ENCODE measurements around the gene CCT6B.
"Not testable (repeated sequence)": the region's sequence is repeated elsewhere in the genome, so short reads cannot be mapped to it uniquely, and the experiment has no call there.

The CCT6B gene, protein sequence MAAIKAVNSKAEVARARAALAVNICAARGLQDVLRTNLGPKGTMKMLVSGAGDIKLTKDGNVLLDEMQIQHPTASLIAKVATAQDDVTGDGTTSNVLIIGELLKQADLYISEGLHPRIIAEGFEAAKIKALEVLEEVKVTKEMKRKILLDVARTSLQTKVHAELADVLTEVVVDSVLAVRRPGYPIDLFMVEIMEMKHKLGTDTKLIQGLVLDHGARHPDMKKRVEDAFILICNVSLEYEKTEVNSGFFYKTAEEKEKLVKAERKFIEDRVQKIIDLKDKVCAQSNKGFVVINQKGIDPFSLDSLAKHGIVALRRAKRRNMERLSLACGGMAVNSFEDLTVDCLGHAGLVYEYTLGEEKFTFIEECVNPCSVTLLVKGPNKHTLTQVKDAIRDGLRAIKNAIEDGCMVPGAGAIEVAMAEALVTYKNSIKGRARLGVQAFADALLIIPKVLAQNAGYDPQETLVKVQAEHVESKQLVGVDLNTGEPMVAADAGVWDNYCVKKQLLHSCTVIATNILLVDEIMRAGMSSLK

DNA sequence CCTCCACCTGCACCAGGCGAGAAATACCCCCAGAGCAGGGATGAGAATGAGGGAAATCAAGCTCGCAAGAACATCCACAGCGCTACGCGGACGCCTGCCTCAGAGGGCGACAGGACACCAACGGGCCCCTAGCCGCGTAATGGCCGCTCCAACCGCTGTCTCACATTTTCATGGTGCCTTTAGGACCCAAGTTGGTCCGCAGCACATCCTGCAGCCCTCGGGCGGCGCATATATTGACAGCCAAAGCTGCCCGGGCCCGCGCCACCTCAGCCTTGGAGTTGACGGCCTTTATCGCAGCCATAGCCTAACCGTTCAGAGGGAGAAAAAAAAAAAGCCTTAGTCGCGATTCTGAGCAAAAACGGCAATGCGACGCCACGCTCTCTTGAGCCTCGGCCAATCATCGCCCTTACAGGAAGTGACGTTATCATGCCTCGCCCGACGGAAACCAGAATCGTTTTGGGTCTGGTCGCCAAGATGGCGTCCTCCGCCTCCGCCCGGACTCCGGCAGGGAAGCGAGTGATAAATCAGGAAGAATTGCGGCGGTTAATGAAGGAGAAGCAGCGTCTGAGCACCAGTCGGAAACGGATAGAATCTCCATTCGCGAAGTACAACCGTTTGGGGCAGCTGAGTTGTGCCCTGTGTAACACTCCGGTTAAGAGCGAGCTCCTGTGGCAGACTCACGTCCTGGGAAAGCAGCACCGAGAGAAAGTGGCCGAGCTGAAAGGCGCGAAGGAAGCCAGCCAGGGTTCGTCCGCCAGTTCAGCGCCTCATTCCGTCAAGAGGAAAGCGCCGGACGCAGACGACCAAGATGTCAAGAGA is at the start of gene CCT6B, which contains the start of gene ZNF830:
TSS of gene CCT6B (minus strand) at position 368 of the 819 bp plus-strand sequence. CDS start at position 301, 67 bp downstream.
TSS of gene ZNF830 (plus strand) at position 448 of the 819 bp plus-strand sequence. CDS start at position 475, 27 bp downstream.
- peak; percentile 74 for DNase-seq

DNA sequence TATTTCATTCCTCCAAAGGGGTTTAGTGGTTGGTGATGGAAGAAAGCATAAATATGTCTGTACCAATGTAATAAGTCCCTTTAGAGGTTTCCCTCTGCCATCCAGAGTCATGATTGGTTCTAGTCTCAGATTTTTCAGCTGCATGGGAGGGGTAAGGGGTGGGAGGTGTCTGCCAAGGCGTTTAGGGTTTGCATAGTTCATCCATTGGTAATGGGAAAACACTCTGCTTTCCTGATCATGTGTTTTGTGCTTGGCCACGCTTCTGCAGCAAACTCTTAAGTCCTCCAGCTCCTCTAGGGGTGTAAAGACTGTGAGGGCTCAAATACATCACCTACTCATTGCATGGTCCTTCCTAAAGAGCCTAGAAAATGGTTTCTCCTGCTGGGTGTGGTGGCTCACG is 48.8 kb upstream of the CCT6B start:
- DNase-seq = no peak

DNA sequence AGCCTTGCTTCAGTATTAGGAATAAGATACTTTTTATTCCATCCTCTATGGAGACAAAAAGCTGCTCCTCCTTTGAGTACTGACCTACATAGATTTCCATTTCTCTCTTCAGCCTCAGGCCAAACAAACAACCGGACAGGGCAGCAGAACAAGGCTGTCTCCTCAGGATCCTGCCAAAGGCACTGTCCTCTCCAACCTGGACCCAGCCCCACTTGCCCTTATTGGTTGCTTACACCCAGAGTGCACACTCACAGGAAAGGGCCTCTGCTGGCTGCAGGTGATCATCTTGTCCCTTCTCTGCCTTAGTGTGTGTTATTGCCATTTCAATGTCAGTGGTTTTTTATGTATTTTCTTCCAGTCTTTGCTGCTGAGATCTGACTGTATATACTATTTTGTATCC is 45.7 kb upstream of the CCT6B start:
- no peak for DNase-seq

DNA sequence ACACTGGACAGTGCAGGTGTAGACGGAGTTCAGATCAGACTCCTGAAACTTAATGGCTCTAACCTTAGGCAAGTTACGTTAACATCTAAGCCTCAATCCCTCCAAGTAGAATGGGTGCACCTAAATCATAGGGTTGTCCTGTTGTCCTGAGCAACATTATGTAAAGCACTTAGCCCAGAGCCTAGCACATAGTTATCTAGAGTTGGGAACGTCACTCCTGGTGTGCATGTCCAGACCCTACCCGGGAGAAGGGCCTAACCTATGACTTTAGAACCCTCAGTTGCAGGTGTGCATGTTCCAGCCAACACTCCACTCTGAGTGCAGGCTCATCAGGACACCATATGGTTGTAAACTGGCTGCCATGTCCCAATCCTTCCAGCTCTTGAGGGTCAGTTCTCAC is 45.1 kb upstream of the CCT6B start:
- no peak for DNase-seq

DNA sequence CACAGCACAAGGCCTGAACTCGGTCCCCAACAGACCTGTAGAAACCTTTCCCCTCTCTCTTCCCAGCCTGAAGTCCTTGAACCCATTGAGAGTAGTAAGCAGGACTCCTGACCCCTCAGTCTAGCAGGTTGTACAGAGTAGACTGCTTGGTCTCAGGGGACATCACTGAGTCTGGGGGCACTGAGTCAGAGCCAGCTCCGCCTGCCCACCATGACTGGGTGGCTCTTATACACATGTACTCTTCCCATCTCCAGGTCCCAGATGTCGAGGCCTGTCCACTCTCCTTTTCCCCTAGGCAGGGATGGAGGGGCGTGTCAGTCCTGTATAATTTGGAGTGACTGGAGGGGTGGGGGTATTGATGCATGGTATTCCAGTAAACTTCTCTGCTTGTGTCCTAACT is 42.5 kb upstream of the CCT6B start:
- no peak for DNase-seq

DNA sequence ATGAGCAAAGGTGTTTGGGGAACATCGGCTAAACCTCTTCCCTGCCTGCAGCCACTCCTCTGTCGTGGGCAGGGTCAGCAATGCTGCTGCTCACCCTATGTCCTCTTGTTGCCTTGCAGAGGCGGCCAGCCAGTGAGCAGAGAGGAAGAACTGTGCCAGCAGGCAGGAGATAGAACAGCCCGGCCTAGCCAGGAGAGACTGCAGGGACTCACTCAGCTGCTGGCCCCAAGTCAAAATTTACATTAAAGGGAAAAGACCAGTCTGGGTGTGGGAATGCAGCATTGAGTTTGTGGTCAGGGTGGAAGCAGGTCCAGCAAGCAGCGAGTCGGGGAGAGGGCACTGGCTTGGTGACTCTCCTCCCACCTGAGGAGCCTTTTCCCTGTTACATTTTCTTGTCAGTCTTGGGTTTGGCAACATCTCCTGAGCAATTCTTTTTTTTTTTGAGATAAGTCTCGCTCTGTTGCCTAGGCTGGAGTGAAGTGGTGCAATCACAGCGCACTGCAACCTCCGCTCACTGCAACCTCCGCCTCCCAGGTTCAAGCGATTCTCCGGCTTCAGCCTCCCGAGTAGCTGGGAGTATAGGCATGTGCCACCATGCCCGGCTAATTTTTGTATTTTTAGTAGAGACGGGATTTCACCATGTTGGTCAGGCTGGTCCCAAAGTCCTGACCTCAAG is 41.8 kb upstream of the CCT6B start:
- DNase-seq = no peak

DNA sequence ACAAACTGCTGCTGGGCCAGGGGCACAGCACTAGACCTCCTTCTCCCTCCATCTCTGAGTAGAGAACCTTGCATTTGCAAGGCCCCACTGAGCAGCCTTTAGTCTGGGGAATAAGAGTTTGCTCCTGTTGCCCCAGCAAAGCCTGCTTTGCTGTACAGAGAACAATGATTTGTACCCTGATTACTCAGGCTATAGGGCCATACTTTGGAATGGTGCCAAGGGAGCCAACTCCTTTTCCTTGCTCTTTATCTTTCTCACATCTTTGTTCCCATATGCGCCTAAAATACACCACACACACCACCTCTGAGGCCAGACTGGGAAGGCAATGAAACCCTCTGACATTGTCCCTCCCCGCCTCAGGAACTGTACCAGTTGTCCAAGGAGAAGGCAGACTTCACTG is 40.3 kb upstream of the CCT6B start:
- DNase-seq = no peak

DNA sequence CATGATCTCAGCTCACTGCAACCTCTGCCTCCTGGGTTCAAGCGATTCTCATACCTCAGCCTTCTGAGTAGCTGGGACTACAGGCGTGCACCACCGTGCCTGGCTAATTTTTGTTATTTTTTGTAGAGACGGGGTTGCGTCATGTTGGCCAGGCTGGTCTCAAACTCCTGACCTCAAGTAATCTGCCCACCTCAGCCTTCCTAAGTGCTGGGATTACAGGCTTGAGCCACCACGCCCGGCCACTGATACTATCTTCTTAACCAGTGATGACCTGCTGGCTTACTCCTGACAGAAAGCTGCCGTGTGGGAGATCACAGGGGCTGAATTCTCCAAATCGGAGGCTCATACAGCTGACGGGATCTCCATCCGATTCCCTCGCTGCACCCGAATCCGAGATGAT is 39.7 kb upstream of the CCT6B start:
- not testable (repeated sequence) for DNase-seq

DNA sequence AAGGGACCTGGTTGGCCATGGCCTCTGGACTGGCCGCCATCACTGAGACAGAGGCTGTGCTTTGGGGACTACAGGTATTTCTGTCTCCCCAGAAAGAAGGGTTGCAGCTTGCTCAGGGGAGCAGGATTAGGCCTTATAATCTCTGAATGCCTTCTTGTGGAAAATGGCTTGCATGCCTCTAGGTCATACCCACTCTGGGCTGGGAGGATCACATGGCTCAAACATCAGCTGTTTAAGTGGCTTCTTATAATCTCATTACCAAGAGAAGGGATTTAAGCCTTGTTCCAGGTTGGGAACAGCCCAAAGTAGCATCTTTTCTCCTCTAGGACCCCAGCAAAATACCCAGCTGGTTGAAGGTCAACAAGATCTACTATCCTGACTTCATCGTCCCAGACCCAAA is 38.2 kb upstream of the CCT6B start:
- no peak for DNase-seq

DNA sequence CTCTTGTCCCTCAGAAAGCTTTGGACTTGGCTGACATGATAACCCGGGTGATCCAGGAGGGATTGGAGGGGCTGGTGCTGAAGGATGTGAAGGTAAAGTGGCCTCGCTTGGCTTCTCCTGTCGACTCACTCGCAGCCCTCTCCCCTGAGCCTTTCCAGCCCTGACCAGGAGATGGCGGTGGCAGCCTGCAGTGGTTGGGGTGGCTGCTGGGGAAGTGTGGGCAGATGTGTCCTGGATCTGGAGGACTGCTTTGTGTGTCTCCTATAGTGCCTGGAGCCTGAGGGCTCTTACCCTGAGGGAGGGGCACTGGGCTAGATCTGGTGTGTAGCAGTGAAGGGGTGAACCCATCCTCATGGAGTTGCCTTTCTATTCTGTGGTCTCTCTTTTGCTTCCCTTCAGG is 36.9 kb upstream of the CCT6B start:
- peak; percentile 12 for DNase-seq

DNA sequence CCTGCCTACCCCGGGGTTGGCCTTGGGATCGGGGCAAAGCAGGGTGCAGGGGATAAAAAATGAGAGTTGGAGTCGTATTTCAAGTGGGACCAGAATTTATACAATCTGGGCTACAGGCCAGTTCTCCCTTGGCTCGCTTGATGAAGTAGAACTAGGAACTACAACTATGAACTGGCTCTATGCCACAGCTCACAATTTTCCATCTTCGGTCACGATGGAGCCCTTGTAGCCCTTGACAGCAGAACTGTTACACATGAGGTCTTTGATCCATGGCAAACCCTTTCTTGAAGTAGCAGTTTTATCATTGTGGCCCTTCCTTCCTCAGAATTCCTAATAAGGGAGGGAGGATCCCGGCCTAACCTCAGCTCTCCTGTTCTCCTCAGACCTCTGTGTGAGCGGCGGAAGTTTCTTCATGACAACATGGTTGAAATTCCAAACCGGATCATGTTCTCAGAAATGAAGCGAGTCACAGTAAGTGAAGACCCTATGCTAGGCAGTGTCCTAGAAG is 36.1 kb upstream of the CCT6B start:
- no peak for DNase-seq

DNA sequence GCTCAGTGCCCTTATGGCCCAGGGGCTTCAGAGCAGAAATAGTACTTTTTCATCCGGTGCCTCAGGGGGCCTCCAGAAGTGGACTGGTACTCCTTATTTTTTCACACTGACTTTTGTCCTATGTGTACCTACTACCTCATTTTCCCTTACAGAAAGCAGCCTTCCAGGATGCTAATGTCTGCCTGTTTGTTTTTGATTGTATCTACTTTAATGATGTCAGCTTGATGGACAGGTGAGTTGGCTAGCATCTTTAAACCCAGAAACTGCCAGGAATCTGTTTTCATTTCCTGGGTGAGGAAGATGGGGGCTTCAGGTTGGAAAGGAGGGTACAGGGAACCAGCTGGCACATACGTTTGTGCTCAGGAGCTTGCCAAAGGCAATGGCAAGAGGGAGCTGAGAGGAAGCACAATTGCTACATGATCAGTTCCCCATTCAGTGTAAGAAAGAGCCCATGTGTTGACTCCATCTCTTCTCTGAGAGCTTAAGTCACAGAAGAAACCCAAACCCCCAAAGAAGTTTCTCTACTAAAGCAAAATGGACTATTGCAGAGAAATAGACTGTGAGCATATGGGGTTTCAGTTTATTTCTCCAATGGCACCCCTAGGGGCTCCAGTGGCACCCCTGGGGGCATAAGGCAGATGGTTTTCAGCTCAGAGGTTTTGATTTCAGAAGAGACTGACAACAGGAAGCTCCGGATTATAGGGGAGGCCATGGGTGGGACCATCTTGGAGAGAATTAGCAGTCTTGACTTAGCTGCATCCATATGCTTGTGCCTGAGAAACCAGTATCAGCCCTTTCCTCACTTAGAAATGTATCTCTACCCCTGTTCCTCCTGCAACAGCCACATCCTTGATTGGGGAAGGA is 35.4 kb upstream of the CCT6B start:
- DNase-seq = no peak

DNA sequence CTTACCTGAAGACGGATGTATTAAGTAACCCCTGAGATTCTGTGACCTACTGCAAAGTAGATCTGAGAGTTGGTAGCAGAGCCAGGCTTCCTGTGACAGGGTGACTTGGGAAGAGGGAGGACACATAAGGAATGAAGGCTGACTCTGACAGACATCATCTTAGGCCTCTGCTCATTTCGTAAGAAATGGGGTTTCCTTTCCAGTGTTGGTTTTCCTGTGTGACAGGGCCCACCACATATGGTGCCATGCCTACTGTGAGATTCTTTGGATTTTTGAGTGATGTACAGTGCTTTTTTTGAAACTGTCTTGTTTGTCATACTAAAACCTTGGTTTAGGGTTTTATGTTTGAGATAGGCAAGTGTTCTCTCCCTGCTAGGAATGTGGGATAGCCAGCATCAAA is 31.8 kb upstream of the CCT6B start:
- DNase-seq = no peak

DNA sequence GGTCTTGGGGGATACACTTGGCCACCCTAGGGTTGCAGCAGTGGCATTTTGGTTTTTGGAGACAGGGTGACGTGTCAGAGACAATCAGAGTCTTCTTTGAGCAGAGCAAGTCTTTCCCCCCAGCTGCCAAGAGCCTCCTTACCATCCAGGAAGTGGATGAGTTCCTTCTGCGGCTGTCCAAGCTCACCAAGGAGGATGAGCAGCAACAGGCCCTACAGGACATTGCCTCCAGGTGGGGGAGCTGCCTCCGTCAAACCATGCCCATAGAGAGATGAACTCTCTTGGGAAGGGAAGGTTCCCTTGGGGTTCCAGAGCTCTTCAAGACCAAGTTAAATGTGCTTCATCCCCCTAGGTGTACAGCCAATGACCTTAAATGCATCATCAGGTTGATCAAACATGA is 30.3 kb upstream of the CCT6B start:
- DNase-seq = no peak

DNA sequence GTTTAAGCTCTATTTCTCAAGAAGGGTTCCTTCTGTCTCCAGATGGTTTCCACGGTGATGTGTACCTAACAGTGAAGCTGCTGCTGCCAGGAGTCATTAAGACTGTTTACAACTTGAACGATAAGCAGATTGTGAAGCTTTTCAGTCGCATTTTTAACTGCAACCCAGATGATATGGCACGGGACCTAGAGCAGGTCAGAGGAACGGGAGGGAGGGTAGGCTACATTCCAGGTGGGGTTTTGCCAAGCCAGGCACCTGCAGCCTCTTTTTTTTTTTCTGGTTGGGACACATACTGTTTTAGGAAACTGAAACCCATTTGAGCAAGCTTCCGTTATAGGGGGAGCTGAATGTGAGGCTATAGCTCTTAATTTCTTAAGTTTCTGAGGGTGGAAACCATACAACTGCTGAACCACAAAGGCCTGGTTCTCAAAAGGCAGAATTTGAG is 29.7 kb upstream of the CCT6B start:
- DNase-seq = no peak

DNA sequence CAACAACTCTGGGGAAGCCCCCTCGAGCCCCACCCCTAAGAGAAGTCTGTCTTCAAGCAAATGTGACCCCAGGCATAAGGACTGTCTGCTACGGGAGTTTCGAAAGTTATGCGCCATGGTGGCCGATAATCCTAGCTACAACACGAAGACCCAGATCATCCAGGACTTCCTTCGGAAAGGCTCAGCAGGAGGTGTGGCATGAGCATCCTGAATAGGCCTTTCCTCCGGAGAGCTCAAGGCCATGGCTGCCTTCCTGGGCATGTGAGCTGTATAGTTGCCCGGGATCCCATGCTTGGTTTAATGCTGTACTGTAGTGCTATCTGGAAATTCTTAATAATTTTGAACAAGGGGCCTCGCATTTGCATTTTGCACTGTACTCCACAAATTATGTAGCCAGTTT is 28.2 kb upstream of the CCT6B start:
- no peak for DNase-seq

DNA sequence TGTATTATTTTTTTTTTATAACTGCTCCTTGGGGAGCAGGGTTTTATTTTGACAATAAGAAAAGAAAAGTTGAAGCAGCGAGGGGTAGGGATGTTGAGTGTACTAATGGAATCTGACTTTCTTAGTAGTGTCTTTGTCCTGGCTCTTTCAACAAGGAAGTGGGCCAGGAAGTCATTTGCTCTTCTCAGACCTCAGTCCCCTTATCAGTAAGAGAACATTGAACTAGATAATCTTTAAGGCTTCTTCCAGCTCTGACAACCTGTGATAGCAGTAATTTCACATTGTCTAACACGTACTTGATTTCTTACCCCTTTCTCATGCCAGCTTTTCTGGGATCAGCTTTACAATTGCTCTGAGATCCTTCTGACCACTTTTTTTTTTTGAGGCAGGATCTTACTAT is 27.4 kb upstream of the CCT6B start:
- no peak for DNase-seq

DNA sequence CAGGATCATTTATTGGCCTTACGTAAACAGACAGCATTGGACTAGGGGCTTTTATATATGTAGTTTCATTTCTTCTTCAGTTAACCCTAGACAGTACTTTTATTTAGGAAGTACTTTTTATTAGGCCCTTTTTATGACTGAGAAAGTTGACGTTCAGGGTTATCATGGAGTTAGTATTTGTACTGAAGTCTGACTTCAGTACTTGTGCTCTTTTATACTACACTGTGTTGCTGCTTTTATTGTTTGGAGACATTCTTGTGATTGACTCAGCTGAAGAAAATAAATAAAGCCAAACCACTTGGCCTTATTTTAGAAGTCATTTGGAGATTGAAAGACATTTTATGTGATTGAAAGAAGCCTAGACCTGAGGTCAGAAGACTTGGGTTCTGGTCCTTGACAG is 26.0 kb upstream of the CCT6B start:
- DNase-seq = no peak

DNA sequence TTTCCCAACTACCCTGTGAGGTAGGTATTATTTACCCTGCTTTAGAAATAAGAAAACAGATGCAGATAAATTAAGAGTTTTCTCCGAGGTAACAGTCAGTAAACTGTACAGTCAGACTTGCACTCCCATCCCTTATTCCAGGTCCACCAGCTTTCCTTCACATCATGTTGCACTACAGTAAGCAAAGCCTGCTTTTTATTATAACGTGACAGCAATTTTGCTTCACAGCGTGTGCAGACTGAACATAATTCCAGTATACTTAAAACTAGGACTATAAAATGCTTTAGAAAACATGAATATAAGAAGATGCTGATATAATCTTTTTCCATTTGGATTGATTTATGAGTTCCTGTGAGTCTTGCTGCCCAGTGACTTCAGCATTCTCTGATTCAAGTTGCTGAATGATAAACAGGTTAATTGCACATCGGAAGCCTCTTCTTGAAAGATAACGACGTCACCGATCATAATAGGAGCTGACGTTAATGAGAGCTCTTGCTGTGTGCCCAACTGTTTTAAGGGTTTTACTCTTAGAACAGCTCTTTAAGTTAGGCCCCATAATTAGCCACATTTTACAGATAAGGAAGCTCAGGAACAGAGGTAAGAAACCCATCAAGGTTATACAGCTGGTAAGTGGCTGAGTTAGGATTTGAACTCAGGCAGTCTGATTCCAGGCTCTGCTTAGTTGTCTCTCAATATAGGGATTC is 20.4 kb upstream of the CCT6B start:
- DNase-seq = no peak

DNA sequence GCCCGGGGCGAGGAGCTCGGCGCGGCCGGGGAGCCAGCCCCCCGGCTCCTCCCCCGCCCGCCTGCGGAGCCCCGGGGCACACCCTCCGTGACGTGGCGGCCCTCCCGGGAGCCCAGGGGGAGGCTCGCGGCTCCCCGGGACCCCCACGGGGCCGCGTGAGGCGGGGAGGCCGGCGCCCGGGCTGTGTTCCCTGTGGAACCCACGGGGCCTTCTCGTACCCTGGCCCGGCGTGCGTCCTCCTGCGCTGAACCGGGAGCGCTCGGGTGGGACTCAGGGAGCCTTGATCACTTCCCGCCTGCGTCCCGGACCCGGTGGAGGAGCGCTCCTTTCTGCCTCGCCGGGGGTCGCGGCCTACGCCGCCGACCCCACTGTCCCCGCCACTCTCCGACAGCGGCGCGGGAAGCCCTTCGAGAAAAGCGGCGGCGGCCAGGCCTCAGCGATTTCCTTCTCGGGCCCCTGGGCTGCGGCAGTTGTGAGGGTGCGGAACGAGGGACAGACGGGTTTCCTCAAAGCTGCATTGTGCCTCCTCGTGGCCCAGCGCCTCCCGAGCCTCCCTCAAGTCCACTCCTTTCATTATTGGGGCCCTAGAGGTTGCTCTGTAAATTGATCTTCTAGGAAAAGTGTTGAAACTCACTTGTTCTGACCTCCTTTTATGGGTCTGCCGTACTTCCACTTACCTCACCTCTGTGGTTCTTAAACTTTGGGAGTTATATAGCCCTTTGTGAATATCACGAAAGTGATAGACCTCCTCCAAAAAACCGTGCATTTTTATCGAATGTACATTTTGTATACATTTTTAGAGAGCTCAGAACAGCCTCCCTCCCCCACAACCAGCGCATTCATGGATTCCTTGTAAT is 19.6 kb upstream of the CCT6B start:
- DNase-seq = peak; percentile 51
